Hematopoietic multipotent progenitor cell treated with erythropoietin and hydrocortisone succinate and interleukin-3 and kit ligand, for 8 days (in vitro differentiated cells): ENCODE measurements around the gene CRIP3.
"Not testable (repeated sequence)": the region's sequence is repeated elsewhere in the genome, so short reads cannot be mapped to it uniquely, and the experiment has no call there.

ENCODE experiments used
- DNase-seq: peaks from one replicate; pipeline ENCODE4 v3.0.0-alpha.2; 2015

The CRIP3 gene, protein sequence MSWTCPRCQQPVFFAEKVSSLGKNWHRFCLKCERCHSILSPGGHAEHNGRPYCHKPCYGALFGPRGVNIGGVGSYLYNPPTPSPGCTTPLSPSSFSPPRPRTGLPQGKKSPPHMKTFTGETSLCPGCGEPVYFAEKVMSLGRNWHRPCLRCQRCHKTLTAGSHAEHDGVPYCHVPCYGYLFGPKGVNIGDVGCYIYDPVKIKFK

DNA sequence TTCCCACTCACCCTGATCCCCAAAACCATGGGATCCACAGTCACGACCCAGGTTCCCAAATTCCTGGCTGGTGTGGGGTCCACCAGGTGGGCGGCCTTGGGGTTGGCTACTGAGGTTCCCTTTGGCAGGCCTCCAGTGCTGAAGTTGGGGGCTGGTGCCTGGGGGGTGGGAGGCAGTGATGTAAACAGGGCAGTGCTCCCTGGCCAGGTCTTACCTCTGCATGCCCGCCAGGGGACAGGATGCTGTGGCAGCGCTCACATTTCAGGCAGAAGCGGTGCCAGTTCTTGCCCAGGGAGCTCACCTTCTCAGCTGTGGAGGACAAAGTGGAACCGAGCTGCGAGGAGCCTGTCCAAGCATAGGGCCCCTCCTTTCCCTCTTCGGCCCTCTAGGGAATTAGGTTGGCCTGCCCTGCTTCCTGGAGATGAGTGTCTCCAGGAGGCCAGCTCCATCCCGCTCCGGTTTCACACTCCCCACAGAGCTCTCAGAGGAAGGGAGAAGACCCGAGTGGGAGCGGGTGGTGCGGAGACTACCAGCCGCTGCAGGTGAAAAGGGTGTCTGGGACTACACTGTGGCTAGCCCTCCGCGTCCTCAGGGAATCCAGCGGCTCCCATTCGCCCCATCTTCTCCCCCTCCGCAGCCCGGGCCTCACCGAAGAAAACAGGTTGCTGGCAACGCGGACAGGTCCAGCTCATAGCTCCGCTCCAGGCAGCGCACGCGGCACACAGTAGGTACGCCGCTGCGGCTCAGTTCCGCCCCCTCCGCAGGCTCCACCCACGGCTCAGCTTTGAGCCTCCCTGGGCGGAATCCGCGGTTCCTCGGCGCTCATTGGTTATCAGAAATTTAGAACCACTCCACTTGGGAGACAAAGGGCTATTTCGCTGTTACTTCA is at the start of gene CRIP3:
TSS of gene CRIP3 (minus strand) at position 726 of the 889 bp plus-strand sequence. CDS start at position 692, 34 bp downstream.
- DNase-seq: peak; percentile 33

DNA sequence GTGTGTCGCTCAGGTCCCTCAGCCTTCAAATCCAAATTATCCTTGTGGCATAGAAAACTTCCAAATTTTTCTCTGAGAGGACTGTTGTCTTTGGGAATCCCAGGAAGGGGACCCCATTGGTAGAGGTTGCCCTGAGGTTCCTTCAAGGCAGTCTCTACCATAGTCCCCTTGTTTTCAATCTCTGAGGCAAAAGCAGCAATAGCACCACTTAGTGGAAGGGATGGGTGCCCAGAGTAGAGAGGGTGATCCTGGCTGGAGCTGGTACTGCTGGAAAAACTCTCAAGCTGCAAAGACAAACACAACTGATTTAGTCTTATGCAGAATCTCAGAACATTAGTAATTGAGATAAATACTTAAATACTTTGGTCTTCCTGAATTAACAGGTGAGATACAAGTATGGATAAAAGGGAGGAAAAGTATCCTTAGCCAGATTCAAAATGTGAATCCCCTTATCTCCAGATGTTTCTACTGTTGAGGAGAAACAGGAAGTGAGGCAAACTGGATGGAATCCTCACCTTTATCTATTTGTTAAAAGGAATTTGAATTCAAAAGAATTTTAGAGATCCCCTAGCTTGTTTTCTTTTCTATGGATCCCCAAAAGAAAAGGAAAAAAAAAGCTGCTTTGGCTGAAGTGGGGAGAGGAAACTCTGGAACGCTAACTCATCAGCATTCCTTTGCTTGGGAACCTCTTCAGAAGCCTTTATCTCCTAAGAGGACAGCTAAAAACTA is 47.4 kb upstream of the CRIP3 start:
- peak; percentile 15 for DNase-seq

DNA sequence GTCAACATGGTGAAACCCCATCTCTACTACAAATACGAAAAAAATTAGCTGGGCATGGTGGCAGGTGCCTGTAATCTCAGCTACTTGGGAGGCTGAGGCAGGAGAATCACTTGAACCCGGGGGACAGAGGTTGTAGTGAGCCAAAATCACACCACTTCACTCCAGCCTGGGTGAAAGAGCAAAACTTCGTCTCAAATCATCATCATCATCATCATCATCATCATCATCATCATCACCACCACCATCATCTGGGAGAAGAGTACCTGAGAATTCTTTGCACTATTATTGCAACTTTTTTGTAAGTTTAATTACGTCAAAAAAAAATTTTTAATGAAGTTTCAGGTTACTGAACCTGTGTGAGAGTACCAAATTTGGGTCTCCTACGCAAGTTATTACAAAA is 43.3 kb upstream of the CRIP3 start:
- DNase-seq: not testable (repeated sequence)

DNA sequence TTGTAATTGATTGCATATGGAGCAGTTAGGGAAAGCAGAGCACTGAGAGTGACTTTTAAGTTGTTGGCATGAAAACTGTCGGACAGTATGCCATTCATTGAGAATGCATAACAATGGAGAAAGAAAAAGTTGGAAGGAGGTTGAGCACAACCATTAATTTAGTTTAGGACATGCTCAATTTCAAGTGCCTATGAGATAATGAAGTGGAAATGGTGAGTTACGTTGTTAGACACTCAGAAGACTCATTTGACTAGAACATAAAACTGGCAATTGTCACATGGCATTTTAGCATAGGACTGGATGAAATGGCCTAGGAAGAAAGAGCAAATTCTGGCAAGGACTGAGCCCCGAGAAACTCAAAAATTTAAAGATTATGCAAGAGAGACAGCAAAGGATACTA is 38.8 kb upstream of the CRIP3 start:
- no peak for DNase-seq

DNA sequence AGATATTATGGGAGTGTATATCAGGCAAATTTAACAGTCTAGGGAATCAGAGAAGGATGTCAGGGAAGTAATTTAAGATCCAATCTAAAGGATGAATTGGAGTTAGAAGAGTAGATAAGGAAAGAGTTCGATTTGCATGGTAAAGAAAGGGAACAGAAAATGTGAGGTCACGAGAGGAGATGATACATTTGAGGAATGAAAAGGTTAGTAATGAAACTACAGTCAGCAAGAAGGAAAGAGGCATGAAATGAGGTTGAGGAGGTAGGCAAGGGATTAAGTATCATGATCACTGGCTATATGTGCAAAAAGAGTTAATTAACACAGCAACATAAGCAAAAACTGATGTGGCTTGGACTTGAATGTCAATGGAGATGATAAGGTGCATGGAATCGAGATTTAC is 38.4 kb upstream of the CRIP3 start:
- DNase-seq: no peak

DNA sequence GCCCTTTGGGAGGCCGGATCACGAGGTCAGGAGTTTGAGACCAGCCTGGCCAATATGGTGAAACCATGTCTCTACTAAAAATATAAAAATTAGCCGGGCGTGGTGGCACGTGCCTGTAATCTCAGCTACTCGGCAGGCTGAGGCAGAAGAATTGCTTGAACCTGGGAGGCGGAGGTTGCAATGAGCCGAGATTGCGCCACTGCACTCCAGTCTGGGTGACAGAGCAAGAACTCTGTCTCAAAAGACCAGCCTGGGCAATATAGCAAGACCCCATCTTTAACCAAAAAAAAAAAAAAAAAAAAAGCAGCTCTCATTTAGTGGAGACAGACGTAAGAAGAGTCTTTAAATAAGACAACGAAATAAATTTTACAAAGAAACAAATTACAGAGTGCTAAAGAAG is 37.6 kb upstream of the CRIP3 start:
- not testable (repeated sequence) for DNase-seq

DNA sequence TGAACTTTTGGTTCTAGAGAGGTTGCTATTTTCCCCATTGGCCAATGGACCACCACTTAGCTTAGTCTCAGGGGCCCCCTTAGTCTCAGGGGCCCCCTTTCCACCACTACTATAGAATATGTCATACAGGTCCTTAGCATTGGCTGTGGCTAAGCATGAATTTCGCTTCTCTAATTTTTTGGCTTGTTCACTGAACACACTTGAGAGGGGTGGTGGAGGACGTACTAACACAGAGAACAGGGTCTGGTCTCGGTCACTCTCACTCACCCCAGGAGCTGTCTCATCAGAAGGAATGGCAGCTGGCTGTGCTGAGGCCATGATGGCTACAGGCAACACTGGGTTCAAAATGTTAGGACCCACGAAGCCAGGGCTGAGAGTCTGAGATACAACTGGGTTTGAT is 30.5 kb upstream of the CRIP3 start:
- DNase-seq: no peak

DNA sequence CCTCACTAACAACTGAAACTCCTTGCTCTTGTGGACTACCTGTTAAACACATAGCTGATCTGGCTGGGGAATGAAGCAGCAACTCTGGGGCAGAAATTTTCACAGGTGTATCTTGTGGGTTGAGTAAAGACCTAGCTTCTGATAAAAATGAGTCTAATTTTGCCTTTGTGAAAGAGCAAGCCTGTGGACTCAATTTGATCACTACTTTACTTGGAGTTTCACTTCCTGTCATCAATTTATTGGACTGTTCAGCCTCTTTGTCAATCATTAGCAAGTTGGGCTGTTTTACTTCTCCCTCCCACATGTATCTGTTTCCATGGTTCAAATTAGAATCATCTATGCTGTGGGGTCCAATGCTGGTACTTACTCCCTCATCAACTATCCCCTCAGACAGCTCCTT is 29.6 kb upstream of the CRIP3 start:
- DNase-seq: no peak

DNA sequence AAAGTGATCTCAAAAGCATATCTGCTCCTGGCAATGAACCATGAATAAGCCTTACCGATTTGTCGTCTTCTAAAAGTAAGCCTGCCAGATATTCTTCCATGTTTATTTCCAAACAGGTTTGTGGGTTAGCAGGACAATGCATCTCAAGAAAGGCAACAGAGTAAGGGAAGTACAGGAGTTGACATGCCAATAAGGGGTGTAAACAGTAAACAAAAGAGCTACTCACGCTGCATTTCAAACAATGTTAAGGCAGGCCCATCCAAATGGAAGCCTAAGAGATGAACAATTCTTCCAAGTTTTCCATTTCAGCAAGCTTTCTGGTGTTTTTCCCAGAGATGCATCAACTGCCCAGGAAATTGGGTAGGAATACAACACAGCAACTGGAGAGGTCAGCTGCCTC is 27.8 kb upstream of the CRIP3 start:
- DNase-seq: no peak

DNA sequence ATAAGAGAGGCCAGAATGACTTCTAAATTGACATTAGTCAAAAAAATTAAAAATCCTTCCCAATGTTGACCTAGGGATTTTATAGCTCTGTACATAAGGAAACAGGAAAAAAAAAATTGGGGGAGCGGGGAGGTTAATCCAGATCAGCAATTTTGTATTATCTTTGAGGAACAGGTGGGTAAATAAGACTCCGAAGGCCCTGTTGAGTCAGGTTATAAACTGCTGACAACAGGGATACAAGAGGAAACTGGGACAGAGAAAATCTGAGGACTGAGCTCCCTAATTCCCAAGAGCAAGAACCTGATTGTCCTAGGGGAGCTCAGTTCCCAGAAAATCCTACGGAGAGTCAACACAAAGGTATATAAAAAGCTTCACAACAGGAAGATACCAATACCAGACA is 26.8 kb upstream of the CRIP3 start:
- no peak for DNase-seq

DNA sequence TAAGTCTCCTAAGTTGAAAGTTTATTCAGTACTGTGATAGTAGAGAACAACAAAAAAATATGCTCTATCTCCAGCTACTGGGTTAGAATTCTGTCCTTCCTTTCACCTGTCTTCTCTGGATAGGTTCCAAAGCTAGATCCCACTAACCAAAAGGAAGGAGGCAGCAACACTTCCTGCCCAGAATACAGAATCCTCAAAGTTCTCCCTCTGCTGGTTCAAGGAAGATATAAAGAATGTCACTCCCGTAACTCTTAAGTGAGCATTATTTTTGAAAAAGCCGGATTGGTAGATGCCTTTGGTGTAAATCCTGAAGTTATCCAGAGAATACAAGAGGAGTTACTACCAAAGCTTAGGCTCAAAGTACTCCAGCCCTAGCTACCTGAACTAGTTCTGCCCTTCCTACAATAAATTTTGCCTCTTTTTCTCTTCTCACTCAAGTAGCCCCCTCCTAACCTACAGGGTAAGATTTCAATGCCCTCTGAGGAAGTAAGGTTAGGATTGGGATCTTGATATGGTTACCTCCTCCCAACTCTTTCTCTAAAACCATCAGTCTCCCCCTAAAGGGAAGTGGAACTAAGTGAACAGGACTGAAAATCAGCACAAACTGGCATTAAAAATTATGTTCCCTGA is 26.0 kb upstream of the CRIP3 start:
- DNase-seq: peak; percentile 68

DNA sequence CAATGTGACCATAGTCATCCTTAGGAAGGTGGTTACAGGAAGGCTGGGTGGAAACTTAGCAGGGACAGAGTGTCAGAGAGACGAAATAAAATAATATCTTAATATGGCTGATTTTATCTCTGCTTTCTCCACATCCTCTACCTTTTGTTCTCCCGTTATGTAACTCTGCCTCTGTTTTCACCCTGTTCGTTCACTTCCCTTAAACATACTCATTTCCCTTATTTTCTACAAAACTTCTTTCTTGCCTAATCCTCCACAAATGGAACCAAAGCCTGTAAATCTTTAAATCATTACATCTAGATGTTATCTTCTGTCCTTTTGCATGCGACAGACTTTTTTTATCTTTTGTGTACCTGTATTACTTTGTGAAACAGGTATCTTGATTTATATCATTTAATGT is 23.3 kb upstream of the CRIP3 start:
- no peak for DNase-seq

DNA sequence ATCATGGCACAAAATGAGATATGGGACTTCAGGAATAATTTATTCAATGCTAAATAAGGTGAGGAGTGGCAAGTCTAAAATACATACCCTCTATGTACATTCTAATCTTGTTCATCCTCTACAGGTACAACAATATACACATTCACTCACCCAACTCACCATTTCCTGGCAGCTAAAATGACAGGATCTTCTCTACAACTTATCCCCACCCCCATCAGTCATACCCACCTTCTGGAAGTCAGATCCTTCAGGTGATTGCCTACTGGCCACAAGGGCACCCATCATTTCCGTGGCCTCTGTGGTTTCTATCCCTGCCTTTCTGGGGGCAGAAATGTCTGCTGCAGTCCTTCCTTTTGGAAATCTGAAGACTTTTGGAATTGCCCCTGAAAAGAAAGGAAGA is 22.8 kb upstream of the CRIP3 start:
- no peak for DNase-seq

DNA sequence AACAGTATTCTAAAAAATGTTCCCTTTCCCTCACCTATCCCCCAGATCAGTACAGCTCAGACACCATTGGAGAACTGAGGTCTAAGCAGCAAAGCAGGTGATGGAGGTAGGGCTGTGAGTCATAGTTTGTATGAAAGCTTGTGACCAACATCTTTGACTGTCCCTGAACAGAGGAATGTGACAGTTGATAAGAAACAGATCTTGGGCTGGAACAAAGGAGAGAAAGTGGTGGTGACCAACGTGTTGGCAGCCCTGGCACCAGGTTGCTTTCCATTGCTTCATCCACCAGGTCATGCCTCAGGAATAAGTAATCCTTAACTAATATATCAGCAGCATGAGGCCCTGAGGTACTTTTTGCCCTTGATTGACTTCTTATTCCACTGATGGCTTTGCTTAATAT is 19.9 kb upstream of the CRIP3 start:
- DNase-seq: no peak

DNA sequence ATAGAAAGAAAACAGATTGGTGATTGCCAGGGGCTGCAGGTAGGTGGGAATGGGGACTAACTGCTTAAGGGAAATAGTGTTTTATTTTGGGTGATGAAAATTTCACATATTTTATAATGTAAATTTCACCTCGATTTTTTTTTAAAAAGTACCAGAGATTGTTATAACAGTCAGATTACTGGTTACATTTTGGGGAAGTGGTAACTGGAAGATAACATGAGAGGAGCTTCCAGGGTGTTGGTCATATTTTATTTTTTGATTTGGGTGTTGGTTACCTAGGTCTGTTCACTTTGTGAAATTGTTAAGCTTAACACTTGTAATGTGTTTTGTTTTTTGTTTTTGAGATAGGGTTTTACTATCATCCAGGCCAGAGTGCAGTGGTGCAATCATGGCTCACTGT is 17.2 kb upstream of the CRIP3 start:
- DNase-seq: no peak

DNA sequence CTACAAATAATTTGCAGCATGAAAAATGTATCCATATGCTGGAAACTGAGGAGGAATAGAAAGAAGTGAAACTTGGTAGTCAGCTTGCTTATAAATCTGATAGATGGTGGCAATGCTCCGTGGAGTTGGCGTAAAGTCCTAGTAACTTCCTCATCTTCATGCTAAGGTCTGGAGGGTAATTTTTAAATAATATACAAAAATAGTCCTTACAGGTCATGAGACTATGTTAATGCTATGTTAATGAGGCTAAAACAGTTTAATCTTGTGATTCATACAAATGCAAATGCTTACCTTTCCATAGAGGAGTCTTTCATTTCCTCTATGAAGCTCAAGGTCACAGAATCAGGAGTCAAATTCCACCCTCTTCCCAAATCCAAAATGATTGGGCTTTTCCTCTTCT is 9.4 kb upstream of the CRIP3 start:
- no peak for DNase-seq

DNA sequence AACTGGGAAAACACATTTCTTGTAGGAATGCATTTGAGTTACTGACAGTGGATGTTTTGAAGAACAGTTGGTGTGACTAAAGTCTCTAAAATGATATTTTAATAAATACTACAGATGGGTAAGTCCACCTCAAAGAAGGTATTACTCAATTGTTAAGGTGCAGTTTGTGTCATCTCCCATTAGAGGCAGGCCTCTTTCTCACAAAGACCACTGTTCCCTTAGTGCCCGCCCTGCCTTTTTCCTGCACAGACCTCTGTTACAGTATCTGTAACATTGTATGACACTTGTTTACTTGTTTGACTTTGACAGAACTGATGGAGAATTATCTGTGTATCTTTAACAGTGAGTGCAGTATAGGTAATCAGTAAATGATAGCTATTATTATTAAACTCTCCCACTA is 5.2 kb upstream of the CRIP3 start:
- DNase-seq: no peak

DNA sequence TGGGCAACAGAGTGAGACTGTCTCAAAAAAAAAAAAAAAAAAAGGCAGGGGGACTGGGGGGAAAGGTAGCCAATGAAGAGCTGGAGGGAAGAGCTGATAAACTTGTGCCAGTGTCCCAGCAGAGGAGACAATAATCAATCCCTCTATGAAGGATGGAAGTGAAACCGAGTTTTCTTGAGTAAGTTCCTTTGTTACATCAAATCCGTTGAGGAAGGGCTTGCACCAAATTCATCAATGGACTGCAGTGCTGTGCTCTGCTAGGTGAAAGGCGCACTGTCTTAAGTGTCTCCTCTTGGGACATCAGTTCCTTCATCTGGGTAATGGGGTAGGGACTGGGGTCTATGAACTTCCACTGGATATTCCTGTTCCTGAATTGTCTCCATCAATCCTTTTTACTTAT is 3.0 kb upstream of the CRIP3 start:
- DNase-seq: no peak

DNA sequence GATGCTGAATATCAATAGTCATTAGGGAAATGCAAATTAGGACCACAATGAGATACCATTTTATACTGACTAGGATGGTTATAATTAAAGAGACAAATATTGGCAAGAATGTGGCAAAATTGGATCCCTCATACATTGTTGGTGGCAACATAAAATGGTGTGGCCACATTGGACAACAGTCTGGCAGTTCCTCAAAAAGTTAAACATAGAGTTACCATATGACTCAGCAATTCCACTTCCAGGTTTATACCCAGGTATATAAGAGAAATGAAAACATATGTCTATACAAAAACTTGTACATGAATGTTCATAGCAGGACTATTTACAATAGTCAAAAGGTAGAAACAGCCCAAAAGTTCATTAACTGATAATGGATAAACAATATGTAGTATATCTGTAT is 2.0 kb upstream of the CRIP3 start:
- DNase-seq: peak; percentile 5

DNA sequence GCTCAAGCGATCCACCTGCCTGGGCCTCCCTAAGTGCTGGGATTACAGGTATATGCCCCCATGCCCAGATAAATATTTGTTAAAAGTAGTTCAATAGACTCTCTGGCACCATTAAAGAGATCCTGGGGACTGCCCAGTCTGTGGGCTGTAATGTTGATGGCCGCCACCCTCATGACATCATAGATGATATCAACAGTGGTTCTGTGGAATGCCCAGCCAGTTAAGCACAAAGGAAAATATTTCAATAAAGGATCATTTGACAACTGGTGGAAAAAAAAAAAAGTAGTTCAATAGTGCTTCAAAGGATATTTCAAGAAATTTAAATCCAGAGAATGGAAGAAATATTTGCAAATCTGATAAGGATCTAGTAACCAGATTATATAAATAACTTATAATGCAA is 1.5 kb upstream of the CRIP3 start:
- DNase-seq: no peak

DNA sequence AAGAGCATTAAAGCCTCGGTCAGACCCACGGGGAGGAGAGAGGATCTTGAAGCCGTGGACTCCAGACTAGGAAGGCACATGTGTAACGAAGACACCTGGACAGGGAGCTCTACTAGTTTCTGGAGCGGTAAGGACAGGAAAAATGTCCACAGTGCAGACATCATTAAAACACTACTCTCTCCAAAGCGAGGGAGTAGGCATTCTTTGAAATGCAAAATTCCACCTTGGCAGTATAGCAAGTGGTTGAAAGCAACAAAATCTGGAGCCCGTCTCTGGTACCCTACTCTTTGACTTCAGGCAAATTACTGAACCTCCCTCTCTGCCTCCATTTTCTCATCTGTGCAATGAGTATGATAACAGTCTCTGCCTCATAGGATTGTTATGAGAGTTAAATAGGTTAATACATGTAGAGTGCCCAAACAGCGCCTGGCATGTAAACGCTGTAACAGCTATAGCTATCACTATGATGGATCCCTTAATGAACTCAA is 408 bp upstream of the CRIP3 start:
- DNase-seq: no peak

DNA sequence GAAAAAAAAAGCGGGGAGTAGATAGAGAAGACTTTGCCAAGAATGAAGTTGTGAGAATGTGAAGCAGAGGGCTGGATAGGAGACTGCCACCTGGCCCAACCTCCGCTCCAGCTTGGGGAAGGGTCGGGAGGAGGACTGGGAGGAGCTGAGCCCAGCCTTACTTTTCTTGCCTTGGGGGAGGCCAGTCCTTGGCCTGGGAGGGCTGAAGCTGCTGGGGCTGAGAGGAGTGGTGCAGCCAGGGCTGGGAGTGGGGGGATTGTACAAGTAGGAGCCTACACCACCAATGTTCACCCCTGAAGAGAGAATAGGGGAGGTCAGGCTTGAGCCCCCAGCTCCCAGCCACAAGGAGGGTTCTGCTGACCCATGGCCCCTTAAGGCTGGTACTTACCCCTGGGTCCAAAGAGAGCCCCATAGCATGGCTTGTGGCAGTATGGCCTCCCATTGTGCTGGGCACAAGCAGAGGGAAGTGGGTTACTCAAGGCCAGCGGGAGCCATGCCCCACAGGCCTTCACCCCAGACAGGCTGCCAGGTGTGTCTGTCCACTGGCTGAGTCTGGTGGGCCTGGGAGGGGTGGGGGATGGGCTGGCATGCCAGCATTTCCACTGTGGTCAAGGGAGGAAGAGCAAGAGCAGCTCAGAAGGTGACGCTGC is 1.1 kb downstream of the CRIP3 start:
- DNase-seq: no peak

DNA sequence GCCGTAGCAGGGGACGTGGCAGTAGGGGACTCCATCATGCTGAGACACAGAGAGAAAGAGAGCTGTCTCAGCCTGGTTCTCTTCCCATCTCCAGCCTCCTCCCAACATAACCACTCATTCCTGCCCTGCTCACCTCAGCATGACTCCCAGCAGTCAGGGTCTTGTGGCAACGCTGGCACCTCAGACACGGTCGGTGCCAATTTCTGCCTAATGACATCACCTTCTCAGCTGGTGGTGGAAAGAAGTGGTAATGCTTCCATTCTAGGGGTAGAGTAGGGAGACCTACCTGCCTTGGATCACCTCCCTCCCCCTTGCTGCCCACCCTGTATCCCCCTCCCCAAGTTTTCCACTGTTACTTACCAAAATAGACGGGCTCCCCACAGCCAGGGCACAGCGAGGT is 2.5 kb downstream of the CRIP3 start:
- DNase-seq: no peak
